GM19455 (cell line): ENCODE measurements around the gene TSNAX.

Experiments
- ATAC-seq: cut with Tn5 transposase; IDR thresholded peaks from one replicate; pipeline ENCODE4 v1.9.1; 2021; ENCODE audit not compliant: unreplicated experiment

Gene TSNAX

GRCh38 chr1:231597971-231598370, 69.5 kb downstream of the TSNAX start:
- ATAC-seq = no peak

DNA sequence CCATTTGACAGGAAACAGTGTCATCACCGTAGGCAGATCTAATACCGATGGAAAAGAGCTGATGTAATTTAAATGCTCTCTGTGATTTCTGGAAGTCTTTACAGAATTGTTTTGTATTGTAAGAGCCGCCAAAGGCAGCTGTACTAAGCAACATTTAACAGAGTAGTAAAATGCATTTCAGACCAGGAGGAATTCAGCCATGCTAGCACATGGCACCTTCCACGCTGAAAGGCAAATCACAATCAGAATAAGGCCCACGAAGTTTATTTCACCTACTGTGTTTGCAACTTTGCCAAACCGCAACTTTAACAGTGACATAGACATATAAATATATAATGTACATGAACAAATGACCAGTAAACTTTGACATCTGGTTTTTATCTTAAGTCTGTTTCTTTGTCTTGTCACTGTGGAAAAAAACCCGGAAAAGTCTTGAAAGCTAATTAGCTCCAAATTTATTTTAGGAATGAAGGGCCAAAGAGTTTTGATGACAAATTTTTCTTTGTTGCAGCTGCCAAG, 72.0 kb downstream of the TSNAX start:
- ATAC-seq = no peak

DNA sequence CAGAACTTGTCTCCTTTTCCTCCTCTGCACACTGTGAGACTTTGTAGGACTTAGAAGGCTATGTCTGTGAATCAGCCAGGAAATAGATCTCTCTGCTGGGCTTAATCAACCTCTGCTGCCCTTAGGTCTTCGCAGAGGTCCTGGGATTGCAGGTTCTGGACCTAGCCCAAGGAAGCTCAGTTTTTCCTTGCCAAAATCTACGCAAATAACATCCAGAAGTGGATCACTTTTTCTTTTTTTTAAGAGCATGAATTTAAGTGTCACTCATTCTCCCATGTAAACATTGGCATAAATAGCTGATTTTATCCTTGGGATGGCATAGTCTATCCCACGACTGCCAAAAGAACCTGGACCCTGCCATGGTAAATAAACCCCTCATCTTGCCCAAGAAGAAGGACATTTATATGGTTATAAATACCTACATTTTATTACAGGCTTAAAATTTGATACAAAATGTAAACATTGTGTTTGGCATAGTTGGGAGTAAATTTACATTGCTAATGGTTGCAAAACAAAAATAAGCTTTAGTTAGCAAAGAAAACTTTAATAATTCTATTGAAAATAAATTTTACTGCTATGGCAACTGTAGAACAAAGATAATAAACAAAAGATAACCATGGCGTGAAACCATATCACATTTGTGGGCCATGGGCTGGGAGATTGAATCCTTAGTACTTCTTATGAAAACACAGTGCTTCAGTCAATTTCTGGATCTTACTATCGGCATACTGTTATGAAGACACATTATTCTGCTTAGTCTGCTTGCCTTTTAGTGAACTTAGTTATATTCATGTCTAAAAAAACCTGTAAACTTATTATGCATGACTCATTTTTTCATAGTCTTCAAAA, 73.6 kb downstream of the TSNAX start:
- ATAC-seq = no peak

GRCh38 chr1:231602673-231602984, 74.2 kb downstream of the TSNAX start:
- ATAC-seq = no peak

- peak; percentile 86 for ATAC-seq
Measured at GRCh38 chr1:231603598-231604275, 75.3 kb downstream of the TSNAX start.

- no peak for ATAC-seq
Measured at GRCh38 chr1:231604276-231604621, 75.8 kb downstream of the TSNAX start.

DNA sequence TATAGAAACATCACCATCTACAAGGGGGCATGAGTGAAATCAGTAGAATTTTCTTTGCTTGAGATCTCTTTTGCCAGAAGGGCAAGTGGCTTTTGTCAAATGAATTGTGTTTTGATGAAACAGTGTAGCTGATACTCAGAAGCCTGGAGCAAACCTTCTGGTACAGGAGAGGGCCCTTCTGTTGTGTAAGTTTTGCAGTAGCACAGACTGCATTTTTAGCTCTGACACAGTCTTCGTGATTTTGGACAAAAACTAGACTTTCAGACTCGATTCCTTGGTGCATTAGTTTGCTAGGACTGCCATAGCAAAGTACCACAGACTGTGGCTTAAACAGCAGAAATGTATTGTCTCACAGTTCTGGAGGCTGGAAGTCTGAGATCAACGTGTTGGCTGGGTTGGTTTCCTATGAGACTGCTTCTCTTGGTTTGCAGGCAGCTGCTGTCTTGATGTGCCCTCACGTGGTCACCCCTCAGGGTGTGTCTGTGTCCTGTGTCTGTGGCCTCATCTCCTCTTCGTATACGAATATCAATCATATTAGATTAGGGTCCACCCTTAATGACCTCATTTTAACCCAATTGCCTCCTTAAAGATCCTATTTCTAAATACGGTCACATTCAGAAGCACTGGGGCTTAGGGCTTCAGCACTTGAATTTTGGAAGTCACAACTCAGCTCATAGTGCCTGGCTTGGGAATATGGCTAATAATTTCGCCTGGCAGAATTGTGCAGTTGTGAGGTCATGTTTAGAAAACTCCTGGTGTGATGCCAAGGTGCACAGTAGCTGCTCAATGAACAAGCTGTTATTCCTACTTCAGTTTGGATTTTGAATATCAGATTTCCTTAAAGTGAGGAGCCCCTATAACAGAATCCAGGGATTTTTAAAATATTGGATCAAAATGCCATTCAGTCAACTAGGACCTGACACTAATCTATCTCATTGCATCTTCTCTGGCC, 77.0 kb downstream of the TSNAX start:
- ATAC-seq = no peak

DNA sequence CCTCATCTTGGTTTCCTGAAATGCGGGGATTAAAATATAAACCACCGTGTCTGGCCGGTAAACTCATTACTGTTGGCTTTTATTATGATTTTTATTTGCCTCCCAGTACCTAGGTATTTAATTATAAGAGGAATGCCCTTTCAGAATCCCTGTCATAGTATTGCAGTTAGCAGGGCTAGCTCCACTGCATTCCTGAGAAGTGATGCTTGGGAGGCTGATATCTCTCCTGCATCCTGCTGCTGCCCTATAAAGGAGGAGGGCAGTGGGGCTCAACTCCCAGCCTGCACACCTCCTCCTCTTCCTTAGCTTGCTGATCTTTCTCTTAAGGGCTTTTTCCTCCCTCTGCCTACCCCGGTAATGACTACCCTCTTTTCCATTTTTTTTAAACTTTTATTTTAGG, 78.2 kb downstream of the TSNAX start:
- ATAC-seq = no peak

DNA sequence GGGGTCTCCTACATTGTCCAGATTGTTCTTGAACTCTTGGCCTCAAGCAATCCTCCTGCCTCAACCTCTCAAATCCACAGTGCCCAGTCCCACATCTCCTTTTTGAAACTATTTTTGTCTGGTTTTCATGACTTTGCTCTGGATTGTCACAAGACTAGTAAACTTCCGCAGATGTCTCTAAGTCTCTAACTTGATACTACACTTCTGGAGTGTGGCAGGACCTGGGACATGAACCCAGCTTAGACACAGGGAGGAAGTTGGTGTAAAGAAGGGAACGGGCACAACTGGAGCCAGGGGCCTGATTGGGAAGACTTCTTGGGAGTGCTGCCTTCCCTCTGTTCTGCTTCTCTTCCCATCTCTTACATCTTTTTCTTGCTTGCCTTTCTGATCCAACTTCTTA, 81.9 kb downstream of the TSNAX start:
- ATAC-seq = no peak

DNA sequence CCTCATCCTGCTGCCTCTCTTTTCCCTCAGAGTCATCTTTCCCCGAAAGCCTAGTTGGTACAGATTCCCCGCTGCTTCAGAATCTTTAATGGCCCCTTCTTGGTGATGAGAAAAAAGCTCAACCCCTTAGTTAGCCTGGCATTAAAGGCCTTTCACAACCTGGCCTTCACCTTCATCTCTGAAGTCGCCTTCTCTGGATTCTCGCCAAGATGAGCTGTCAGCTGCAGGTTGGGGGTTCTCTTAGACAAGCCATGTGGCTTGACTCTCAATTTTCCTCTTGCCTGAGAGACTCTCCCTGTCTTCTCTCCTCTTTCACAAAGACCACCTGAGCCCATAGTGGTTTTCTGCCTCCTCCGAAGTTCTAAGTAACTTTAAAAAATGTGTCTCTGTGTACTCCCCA, 82.6 kb downstream of the TSNAX start:
- ATAC-seq = no peak

DNA sequence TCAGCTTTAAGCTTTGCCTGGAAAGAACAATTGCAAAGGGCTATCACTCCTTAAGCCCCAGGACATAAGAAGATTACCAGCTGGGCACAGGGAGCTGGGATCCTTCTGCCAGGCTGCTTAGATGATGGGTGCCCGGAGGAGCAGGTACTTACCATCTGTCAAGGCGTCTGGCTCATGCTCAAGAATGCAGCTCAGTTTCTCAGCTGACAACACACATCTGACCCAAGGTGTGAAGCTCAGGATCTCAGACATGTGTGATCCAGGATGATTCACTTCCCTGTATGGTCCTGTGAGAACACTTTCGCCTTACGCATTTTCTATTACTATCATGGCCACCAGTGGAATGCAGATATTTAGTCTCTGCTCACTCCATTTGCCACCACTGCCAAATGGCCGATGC, 83.4 kb downstream of the TSNAX start:
- ATAC-seq = no peak

DNA sequence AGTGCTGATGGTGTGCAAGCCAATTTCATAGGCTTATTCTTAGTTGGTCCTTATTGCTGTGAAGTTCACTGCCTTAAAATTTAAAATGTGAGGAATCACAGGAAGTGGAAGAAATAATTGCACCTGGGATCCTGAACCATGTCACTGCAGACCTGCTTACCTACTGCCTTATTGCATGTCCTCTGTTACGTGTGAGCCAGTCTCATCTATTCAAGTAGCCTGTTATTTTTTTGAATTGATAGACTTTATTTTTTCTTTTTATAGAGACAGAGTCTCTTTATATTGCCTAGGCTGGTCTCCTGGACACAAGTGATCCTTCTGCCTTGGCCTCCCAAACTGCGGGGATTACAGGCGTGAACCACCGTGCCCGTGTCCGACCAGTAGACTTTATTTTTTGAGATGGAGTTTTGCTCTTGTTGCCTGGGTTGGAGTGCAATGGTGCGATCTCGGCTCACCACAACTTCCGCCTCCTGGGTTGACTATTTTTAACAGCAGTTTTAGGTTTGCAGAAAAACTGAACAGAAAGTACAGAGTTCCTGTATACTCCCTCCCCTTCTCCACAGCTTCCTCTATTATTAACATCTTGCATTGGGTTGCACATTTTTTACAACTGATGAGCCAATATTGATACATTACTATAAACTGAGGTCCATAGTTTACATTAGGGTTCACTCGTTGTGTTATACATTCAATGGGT, 84.1 kb downstream of the TSNAX start:
- peak; percentile 98 for ATAC-seq

DNA sequence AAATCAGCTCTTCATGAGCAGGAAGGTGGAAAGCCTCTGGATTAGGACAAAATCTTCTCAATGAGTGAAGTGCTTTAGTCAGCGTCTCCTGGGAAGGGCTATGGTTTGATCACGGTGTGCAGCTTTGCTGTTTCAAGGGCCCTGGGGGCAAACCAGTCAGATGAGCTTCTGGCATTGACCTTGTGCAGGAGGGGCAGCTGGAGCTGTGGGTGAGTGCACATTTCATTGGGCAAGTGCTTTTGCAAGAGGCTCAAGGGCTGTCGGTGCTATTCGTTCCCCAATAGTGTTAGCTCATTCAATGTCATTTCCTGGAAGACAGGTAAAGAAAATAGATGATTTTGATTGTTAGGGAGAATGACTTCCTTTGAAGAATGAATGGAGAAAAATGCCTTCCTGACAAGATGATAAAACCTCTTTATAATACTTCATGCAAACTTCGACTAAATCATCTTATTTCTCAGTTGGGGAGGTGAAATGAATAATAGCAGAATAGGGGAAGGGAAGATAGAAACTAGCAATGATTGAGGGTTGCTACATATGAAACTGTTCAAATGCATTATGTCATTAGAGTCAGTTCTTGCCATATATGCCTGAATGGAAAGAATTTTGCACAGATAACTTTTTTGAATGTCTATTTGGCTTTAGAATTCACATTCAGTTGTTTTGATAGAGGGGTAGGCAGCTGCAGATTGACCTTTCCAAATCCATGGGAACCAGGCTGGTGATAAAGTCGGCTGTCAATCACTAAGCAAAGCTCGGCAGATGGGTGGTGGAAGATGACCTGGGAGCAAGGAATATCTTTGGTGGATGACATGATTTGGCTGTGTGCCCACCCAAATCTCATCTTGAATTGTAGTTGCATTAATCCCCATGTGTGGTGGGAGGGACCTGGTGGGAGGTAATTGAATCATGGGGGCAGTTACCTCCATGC, 85.2 kb downstream of the TSNAX start:
- no peak for ATAC-seq
